Central memory CD8-positive, alpha-beta T cell (primary cell): ENCODE measurements around the gene PLTP.
A peak's percentile ranks its signal among the peaks of the same experiment; 100 is the strongest.
"Not testable (repeated sequence)": the region's sequence is repeated elsewhere in the genome, so short reads cannot be mapped to it uniquely, and the experiment has no call there.

Experiments
- ATAC-seq: fragments of 150-1000 bp; cut with Tn5 transposase; replicated peaks from 2 replicates; pipeline ENCODE4 v1.10.0; 2022; ENCODE audit warnings: mild to moderate bottlenecking, moderate FRiP score, moderate number of reproducible peaks; ENCODE audit not compliant: poor library complexity, severe bottlenecking; ENCODE audit errors: extremely low read depth
- DNase-seq, 2 donors: peaks; one replicate each; pipeline ENCODE4 v3.0.0; 2021; ENCODE audit warnings: low spot score in 2 of 2
- H3K27ac Mint-ChIP-seq: one replicate; pipeline ENCODE4 v1.8.0; 2022; ENCODE audit warnings: low read depth, mild to moderate bottlenecking, moderate library complexity, mixed read lengths
- H3K27me3 Mint-ChIP-seq: one replicate; pipeline ENCODE4 v1.8.0; 2022; ENCODE audit warnings: mixed read lengths
- H3K36me3 Mint-ChIP-seq: one replicate; pipeline ENCODE4 v1.8.0; 2022; ENCODE audit warnings: mild to moderate bottlenecking, moderate library complexity, mixed read lengths; ENCODE audit not compliant: insufficient read depth
- H3K4me1 Mint-ChIP-seq: one replicate; pipeline ENCODE4 v1.8.0; 2022; ENCODE audit warnings: mixed read lengths
- H3K4me3 Mint-ChIP-seq: one replicate; pipeline ENCODE4 v1.8.0; 2022; ENCODE audit warnings: mild to moderate bottlenecking, moderate library complexity, mixed read lengths
- H3K9me3 Mint-ChIP-seq: one replicate; pipeline ENCODE4 v1.8.0; 2022; ENCODE audit warnings: mixed read lengths

Gene PLTP, protein sequence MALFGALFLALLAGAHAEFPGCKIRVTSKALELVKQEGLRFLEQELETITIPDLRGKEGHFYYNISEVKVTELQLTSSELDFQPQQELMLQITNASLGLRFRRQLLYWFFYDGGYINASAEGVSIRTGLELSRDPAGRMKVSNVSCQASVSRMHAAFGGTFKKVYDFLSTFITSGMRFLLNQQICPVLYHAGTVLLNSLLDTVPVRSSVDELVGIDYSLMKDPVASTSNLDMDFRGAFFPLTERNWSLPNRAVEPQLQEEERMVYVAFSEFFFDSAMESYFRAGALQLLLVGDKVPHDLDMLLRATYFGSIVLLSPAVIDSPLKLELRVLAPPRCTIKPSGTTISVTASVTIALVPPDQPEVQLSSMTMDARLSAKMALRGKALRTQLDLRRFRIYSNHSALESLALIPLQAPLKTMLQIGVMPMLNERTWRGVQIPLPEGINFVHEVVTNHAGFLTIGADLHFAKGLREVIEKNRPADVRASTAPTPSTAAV

GRCh38 chr20:45911486-45912343 lies at the start of gene PLTP:
Gene PLTP (minus strand): TSS chr20:45912155. CDS start chr20:45911452, 703 bp downstream.
- Mint-ChIP-seq H3K36me3 (peaks cover 4% of the 10 kb centered on the region), H3K27me3 (peaks cover 22% of the 10 kb centered on the region), H3K4me1 (peaks cover 9% of the 10 kb centered on the region), H3K9me3 (no peaks in the 10 kb centered on the region), H3K4me3 (peak within 1 kb of the TSS; percentile 66), H3K27ac (peak within 1 kb of the TSS; percentile 64)
- ATAC-seq (no peak), DNase-seq (peak in 1 of 2 donors; percentile 16)

DNA sequence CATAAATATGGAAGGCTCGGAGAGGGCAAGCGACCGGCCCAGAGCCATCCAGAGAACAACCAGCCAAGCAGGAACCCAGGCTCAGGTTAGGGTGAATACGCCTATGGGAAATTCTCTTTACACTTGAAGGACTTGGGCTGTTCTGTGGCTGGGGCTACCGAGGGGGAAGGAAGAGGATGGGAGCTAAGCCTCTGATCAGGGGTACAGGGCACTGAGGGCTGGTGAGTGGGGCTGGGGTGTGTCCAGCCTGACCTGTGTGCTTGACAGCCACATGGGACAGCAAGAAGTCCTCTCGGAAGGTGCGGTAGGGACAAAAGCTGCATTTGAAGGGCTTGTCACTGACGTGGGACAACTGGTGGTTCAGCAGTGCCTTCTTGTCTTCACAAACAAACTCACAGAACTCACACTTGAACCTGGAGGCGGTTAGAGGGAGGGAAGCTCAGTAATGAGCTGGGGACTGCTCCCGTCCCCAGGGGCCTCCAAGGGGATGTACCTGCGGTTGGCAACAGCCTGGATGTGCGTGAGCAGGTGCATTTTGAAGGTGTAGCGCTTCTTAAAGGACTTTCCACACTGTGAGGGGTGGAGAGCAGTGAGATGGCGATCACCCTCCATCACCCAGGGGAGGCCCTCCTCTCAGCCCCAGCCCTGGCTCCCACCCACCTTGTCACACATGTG lies 48.1 kb upstream of the PLTP start:
- H3K4me1 Mint-ChIP-seq, result peaks cover 4% of the 10 kb centered on the region
- H3K27ac Mint-ChIP-seq, result no peak overlapping the region
- ATAC-seq (no peak), DNase-seq (no peak)
- H3K27me3 Mint-ChIP-seq, result no peaks in the 10 kb centered on the region
- no peaks in the 10 kb centered on the region for H3K9me3 Mint-ChIP-seq
- peaks cover 75% of the 10 kb centered on the region for H3K36me3 Mint-ChIP-seq
- H3K4me3 Mint-ChIP-seq, result no peak overlapping the region

DNA sequence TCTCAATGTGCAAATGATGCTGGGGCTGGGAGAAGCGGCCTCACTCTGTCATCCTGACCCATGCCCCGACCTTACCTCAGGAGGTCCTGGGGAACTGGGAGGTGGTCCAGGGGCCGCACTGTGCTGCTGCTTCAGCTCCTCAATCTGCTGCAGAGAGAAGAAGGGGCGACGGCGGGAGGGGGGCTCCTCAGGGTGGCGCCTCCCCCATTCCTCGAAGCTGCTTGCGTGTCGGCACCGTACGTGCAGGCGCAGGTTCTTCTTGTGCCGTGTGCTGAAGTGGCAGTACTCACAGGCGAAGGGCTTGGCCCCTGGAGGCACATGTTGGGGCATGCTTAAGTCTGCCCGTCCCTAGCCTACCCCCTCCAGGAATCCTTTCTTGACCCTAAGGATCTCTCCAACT lies 47.2 kb upstream of the PLTP start:
- Mint-ChIP-seq H3K4me3 (no peak overlapping the region), H3K27ac (no peak overlapping the region), H3K27me3 (no peaks in the 10 kb centered on the region), H3K4me1 (peaks cover 4% of the 10 kb centered on the region), H3K9me3 (no peaks in the 10 kb centered on the region), H3K36me3 (peaks cover 68% of the 10 kb centered on the region)
- DNase-seq (no peak), ATAC-seq (no peak)

DNA sequence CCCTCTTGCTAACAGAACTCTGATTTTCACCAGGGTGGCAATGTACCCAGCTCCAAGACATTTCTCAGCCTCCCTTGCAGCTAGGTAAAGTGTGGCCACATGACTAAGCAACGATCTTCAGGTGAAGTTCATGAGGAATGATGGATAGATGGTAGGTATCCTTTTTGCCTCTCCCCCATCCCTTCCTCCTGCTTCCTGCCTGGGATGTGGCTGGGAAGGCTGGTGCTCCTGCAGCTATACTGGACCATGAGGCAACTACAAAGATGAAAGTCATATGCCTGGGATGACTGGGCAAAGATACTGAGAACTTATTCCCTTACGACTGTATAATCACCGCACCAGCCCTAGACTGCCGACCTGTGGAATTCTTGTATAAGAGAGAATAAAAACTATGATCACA lies 46.6 kb upstream of the PLTP start:
- H3K4me3 Mint-ChIP-seq, result no peak overlapping the region
- ATAC-seq, result no peak
- peak overlapping the region; percentile 30 for H3K27ac Mint-ChIP-seq
- peaks cover 9% of the 10 kb centered on the region for H3K4me1 Mint-ChIP-seq
- no peaks in the 10 kb centered on the region for H3K9me3 Mint-ChIP-seq
- no peak for DNase-seq
- H3K36me3 Mint-ChIP-seq, result peaks cover 66% of the 10 kb centered on the region
- no peaks in the 10 kb centered on the region for H3K27me3 Mint-ChIP-seq

DNA sequence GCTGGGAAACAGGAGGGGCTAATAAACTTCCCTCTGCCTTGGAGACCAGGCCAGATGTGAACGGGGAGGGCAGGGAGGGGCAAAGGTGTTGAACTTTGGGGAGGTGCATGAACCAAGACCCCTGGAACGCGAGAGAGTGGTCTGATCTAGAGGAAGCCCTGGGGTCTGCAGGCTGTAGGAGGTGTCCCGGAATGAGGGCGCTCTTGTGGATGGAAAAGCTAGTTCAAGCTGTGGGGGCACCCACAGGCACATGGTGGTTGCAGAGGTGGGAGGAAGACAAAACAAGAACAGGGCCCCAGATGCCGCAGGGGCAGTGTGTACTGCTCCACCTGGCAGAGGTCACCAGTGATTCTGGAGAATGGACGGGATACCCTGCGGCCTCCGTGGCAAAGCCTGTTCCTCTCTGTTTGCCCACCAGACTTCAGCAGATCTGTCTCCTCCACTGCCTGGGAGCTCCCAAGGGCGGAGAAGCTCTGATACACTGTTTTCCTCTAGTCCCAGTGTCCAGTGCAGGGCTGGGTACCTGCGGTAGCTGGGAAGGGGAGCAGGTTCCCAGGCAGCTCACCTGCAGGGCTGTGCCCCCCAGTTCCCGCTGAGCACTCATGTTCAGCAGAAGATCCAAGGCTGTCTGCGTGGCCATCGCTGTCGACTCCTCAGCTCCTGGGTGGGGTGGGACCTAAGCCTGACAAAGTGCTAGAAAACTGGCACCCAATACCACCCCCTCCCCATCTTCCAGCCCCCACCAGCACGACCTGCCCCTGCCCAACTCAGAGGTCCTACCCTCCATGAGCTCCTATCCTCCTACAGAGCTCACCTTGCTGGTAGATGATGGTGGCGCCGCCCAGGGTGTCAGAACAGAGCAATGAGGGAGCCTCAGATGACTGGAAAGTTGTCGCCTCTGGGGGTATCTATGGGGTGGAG lies 45.3 kb upstream of the PLTP start:
- no peak overlapping the region for H3K27ac Mint-ChIP-seq
- H3K36me3 Mint-ChIP-seq, result peaks cover 59% of the 10 kb centered on the region
- peaks cover 5% of the 10 kb centered on the region for H3K4me1 Mint-ChIP-seq
- no peaks in the 10 kb centered on the region for H3K9me3 Mint-ChIP-seq
- DNase-seq (no peak), ATAC-seq (no peak)
- no peaks in the 10 kb centered on the region for H3K27me3 Mint-ChIP-seq
- H3K4me3 Mint-ChIP-seq, result no peak overlapping the region

DNA sequence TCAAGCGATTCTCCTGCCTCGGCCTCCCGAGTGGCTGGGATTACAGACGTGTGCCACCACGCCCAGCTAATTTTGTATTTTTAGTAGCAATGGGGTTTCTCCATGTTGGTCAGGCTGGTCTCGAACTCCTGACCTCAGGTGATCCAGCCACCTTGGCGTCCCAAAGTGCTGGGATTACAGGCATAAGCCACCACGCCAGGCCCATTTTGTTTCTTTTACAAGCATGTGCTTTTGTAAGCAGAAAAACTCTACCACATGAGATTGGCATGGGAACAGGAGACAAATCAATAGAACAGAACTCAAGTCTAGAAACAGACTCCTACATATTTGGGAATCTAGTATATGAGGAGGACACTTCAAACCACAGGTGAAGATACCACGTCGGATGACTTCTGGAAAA lies 44.4 kb upstream of the PLTP start:
- peaks cover 59% of the 10 kb centered on the region for H3K36me3 Mint-ChIP-seq
- peak overlapping the region; percentile 67 for H3K27ac Mint-ChIP-seq
- DNase-seq, H3K9me3 Mint-ChIP-seq, H3K4me3 Mint-ChIP-seq, ATAC-seq, H3K4me1 Mint-ChIP-seq, H3K27me3 Mint-ChIP-seq: not testable (repeated sequence)

- Mint-ChIP-seq H3K4me1 (peaks cover 15% of the 10 kb centered on the region), H3K27me3 (no peaks in the 10 kb centered on the region), H3K9me3 (no peaks in the 10 kb centered on the region), H3K4me3 (no peak overlapping the region), H3K36me3 (peaks cover 46% of the 10 kb centered on the region), H3K27ac (no peak overlapping the region)
- ATAC-seq, result no peak
- no peak for DNase-seq
Observed at GRCh38 chr20:45953672-45954071, 41.7 kb upstream of the PLTP start.

- Mint-ChIP-seq H3K4me1 (peaks cover 15% of the 10 kb centered on the region), H3K27me3 (no peaks in the 10 kb centered on the region), H3K9me3 (no peaks in the 10 kb centered on the region), H3K4me3 (no peak overlapping the region), H3K27ac (no peak overlapping the region), H3K36me3 (peaks cover 45% of the 10 kb centered on the region)
- DNase-seq (no peak), ATAC-seq (no peak)
Observed at GRCh38 chr20:45952861-45953260, 40.9 kb upstream of the PLTP start.

DNA sequence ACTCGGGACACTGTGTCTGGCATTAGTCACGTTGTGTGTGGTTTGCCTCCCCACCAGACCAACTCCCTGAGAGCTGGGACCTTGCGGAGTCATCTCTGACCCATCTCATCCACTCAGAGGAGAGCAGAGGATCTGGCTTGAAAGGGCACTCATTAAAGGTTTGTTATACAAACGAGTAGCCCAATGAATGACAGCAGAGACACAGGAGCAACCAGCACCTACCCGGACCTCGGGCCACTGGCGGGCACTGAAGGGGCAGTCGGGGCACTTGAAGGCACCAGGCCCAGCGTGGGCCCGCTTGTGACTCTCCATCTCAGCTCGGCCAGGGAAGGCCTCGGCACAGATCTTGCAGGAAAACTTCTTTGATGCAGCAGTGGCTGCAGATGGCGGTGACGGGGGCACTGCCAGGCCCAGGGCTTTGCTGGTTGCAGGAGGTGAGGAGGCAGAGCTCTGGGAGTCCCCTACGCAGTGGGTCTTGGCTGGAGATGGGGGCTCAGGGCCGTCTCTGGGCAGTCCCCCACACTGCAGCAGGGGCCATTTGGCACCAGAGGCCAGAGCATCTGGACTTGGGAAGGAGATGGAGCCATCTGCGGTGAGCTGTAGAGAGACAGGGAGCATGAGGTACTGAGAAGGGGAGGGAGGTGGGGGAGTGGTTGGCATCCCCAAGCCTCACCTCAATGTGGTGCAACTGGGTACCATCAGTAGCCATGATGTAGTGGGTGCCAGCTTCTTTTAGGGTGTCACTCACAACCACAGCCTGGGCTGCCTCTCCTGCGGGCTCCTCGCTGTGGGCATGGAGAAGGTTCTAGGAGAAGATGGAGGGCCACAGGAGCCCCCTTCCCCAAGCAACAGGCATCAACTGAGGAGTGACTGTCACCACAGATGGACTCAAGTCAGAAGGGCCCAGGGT lies 40.2 kb upstream of the PLTP start:
- H3K36me3 Mint-ChIP-seq, result peaks cover 41% of the 10 kb centered on the region

DNA sequence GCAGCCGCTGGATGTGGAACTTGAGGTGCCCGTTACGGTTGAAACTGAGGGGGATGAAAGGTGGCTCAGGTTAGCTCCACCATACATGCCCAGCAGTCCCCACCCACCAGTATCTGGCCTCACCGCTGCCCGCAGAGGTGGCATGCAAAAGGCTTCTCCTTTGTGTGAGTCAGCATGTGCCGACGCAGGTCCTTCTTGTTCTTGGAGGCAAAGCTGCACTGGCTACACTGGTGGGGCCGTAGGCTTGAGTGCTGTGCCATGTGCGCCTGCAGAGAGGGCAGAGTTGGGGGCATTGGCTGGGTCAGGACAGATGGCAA lies 38.3 kb upstream of the PLTP start:
- Mint-ChIP-seq H3K36me3 (peaks cover 46% of the 10 kb centered on the region), H3K9me3 (no peaks in the 10 kb centered on the region), H3K27me3 (no peaks in the 10 kb centered on the region), H3K4me1 (peaks cover 25% of the 10 kb centered on the region), H3K4me3 (no peak overlapping the region), H3K27ac (peak overlapping the region; percentile 19)
- DNase-seq, result no peak
- ATAC-seq, result no peak

More for the DNA sequence above, 40.2 kb upstream of the PLTP start:
- no peak for ATAC-seq
- Mint-ChIP-seq H3K27ac (no peak overlapping the region), H3K4me3 (no peak overlapping the region), H3K9me3 (no peaks in the 10 kb centered on the region), H3K27me3 (no peaks in the 10 kb centered on the region), H3K4me1 (peaks cover 15% of the 10 kb centered on the region)
- DNase-seq, result no peak
